B cell (primary cell): ENCODE data around the gene PRKCG. TPM values are rescaled to one million over a fixed set of nuclear protein-coding genes. Genes with fewer than 3 reads are reported as not detected.

Experiments used
- ATAC-seq: fragments of 200-7000 bp; cut with Tn5 transposase; one replicate; pipeline ENCODE4 v1.10.0; 2021; ENCODE audit warnings: low read depth, mild to moderate bottlenecking, moderate number of reproducible peaks, moderate library complexity
- CTCF ChIA-PET: fragments of 350-600 bp; sonication (Branson Sonifier 250); formaldehyde crosslinking; loops from one replicate; lab custom pipeline; 2021; ENCODE audit warnings: antibody characterized with exemption, inconsistent platforms; lab: Charles Lee
- POLR2A ChIA-PET: fragments of 350-600 bp; sonication (Branson Sonifier 250); formaldehyde crosslinking; loops from one replicate; lab custom pipeline; 2021; ENCODE audit warnings: antibody characterized with exemption; lab: Charles Lee
- DNase-seq: peaks from one replicate; pipeline ENCODE4 v3.0.0; 2013
- H2AFZ ChIP-seq: 2 replicates; pipeline ENCODE4 v1.6.1; 2012; ENCODE audit warnings: mild to moderate bottlenecking, low read depth, low read length; ENCODE audit not compliant: insufficient read depth, poor library complexity, severe bottlenecking
- H3K27ac ChIP-seq, 2 donors: 1 replicate in 1 of 2; 2 replicates in 1 of 2; pipeline ENCODE4 v1.5.1; 2012 to 2013; ENCODE audit warnings: low read length in 2 of 2, mild to moderate bottlenecking in 2 of 2, moderate library complexity in 1 of 2
- H3K27me3 ChIP-seq, 4 experiments: fragments of 200-600 bp in 1 of 4; sonication (generic) in 1 of 4; replicated peaks in 1 of 4; 1 replicate in 2 of 4; 2 replicates in 2 of 4; pipeline versions ENCODE4 v1.6.1 to v1.7.0; 2013 to 2016; ENCODE audit warnings: low read length in 3 of 4, mild to moderate bottlenecking in 2 of 4, mixed read lengths in 1 of 4, moderate library complexity in 1 of 4; ENCODE audit not compliant: insufficient read depth in 4 of 4, control insufficient read depth in 3 of 4; ENCODE audit errors: control extremely low read depth in 1 of 4
- H3K36me3 ChIP-seq, 2 experiments: replicated peaks in 1 of 2; 1 replicate in 1 of 2; 2 replicates in 1 of 2; pipeline versions ENCODE4 v1.6.1 to v1.7.1; 2013; ENCODE audit warnings: low read length in 1 of 2; ENCODE audit not compliant: insufficient read depth in 2 of 2, control insufficient read depth in 1 of 2; ENCODE audit errors: control extremely low read depth in 1 of 2, extremely low read depth in 1 of 2
- H3K4me1 ChIP-seq, 2 donors: fragments of 200-600 bp in 1 of 2; sonication (generic) in 1 of 2; 1 replicate in 1 of 2; 2 replicates in 1 of 2; pipeline versions ENCODE4 v1.5.1 to v1.6.1; 2013 to 2017; ENCODE audit warnings: low read length in 2 of 2; ENCODE audit not compliant: control insufficient read depth in 2 of 2, insufficient read depth in 2 of 2
- H3K4me2 ChIP-seq: replicated peaks from 2 replicates; pipeline ENCODE3; 2012; ENCODE audit warnings: mild to moderate bottlenecking, low read depth, low read length; ENCODE audit not compliant: poor library complexity, severe bottlenecking
- H3K4me3 ChIP-seq, 5 experiments: fragments of 200-600 bp in 1 of 5; sonication (generic) in 1 of 5; 1 replicate in 3 of 5; 2 replicates in 2 of 5; pipeline versions ENCODE4 v1.5.1 to v1.7.0; 2011 to 2016; ENCODE audit warnings: low read length in 4 of 5, mild to moderate bottlenecking in 4 of 5, low read depth in 2 of 5, control low read depth in 1 of 5, moderate library complexity in 1 of 5; ENCODE audit not compliant: insufficient read depth in 1 of 5; ENCODE audit errors: control extremely low read depth in 1 of 5, extremely low read depth in 1 of 5
- H3K79me2 ChIP-seq: fragments of 200-600 bp; sonication (generic); one replicate; pipeline ENCODE4 v1.6.0; 2016; ENCODE audit warnings: low read length; ENCODE audit not compliant: control insufficient read depth, insufficient read depth
- H3K9ac ChIP-seq: fragments of 200-600 bp; sonication (generic); 2 replicates; pipeline ENCODE4 v1.6.1; 2017; ENCODE audit warnings: mild to moderate bottlenecking, low read length, moderate library complexity
- H3K9me3 ChIP-seq, 3 donors: one replicate each; pipeline versions ENCODE4 v1.6.1 to v1.7.1; 2013; ENCODE audit warnings: low read length in 2 of 3; ENCODE audit not compliant: control insufficient read depth in 2 of 3, insufficient read depth in 1 of 3; ENCODE audit errors: control extremely low read depth in 1 of 3
- H4K20me1 ChIP-seq: 2 replicates; pipeline ENCODE4 v1.6.0; 2012; ENCODE audit warnings: mild to moderate bottlenecking, low read length; ENCODE audit not compliant: insufficient read depth, control insufficient read depth, poor library complexity, severe bottlenecking
- H3K27ac Mint-ChIP-seq: one replicate; pipeline ENCODE4 v1.8.0; 2021; ENCODE audit warnings: mixed read lengths
- H3K27me3 Mint-ChIP-seq: one replicate; pipeline ENCODE4 v1.8.0; 2021; ENCODE audit warnings: mixed read lengths
- H3K4me1 Mint-ChIP-seq: one replicate; pipeline ENCODE4 v1.8.0; 2021; ENCODE audit warnings: mixed read lengths
- H3K4me3 Mint-ChIP-seq: one replicate; pipeline ENCODE4 v1.8.0; 2021; ENCODE audit warnings: mixed read lengths
- H3K9me3 Mint-ChIP-seq: one replicate; pipeline ENCODE4 v1.8.0; 2022; ENCODE audit warnings: mixed read lengths; ENCODE audit not compliant: insufficient read depth
- EZH2 ChIP-seq: IDR thresholded peaks from 2 replicates; pipeline ENCODE4 v1.6.1; 2012; ENCODE audit warnings: borderline replicate concordance, low read depth, mild to moderate bottlenecking, moderate library complexity, low read length; ENCODE audit not compliant: insufficient read depth, poor library complexity, severe bottlenecking
- WGBS: methylation state at CpG from one replicate; pipeline ENCODE4 v1.1.5; 2013; ENCODE audit warnings: missing lambda C conversion rate; ENCODE audit not compliant: insufficient coverage; 5-methylcytosine and 5-hydroxymethylcytosine counted together
- intact Hi-C: fragments of 100-400 bp; cut with micrococcal nuclease; formaldehyde crosslinking; loops from one replicate; pipeline ENCODE4 v1.10.0; 2022
- polyA plus RNA-seq: library from polyadenylated mRNA; depleted of rRNA; stranded (reverse); fragments of >200 nt; gene quantifications from 2 replicates; pipeline ENCODE4 v1.2.3, GENCODE V29; 2012
- total RNA-seq, 2 donors: library from RNA; stranded (reverse); fragments of 120-200 nt in 1 of 2; gene quantifications; 1 replicate in 1 of 2; 2 replicates in 1 of 2; pipeline versions ENCODE4 v1.2.3 to v1.2.4, GENCODE V29; 2013 to 2022
- TF ChIP-seq, protein P1 (sequence below): fragments of 200-600 bp; IDR thresholded peaks from one replicate; pipeline ENCODE4 v1.8.0; 2022; ENCODE audit warnings: antibody characterized with exemption, mild to moderate bottlenecking

PRKCG gene
- total and polyA plus RNA-seq, 2 donors (not counting 1 experiment from before 2014, with no cell fraction given): 0.31 TPM; not detected in 1

- TF ChIP-seq, protein P1, sequence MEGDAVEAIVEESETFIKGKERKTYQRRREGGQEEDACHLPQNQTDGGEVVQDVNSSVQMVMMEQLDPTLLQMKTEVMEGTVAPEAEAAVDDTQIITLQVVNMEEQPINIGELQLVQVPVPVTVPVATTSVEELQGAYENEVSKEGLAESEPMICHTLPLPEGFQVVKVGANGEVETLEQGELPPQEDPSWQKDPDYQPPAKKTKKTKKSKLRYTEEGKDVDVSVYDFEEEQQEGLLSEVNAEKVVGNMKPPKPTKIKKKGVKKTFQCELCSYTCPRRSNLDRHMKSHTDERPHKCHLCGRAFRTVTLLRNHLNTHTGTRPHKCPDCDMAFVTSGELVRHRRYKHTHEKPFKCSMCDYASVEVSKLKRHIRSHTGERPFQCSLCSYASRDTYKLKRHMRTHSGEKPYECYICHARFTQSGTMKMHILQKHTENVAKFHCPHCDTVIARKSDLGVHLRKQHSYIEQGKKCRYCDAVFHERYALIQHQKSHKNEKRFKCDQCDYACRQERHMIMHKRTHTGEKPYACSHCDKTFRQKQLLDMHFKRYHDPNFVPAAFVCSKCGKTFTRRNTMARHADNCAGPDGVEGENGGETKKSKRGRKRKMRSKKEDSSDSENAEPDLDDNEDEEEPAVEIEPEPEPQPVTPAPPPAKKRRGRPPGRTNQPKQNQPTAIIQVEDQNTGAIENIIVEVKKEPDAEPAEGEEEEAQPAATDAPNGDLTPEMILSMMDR: no peak
- no peak for TF ChIP-seq EZH2
- H3K27ac Mint-ChIP-seq: no peak overlapping the region
- no peak overlapping the region for H2AFZ ChIP-seq
- POLR2A ChIA-PET: no interaction called here
- CTCF ChIA-PET: no interaction called here
- H4K20me1 ChIP-seq: no peaks in the 10 kb centered on the region
- no peaks in the 10 kb centered on the region for H3K36me3 ChIP-seq
- H3K4me1 Mint-ChIP-seq: no peaks in the 10 kb centered on the region
- DNase-seq (no peak), ATAC-seq (no peak)
- H3K4me3 ChIP-seq: no peak overlapping the region
- H3K9me3 ChIP-seq: peaks cover 0 to 28% (median 0%) of the 10 kb centered on the region in 3 donors
- no peak overlapping the region for H3K4me2 ChIP-seq
- no peak overlapping the region for H3K27ac ChIP-seq
- intact Hi-C loops: no loop called here
- peaks cover 40% of the 10 kb centered on the region for H3K27me3 Mint-ChIP-seq
- peaks cover 0 to 31% (median 5%) of the 10 kb centered on the region in 4 experiments for H3K27me3 ChIP-seq
- WGBS: 100% methylated on average over 3 of the region's 4 CpGs
- no peaks in the 10 kb centered on the region for H3K9me3 Mint-ChIP-seq
- H3K9ac ChIP-seq: no peak overlapping the region
- no peaks in the 10 kb centered on the region for H3K79me2 ChIP-seq
- H3K4me3 Mint-ChIP-seq: no peak overlapping the region
- H3K4me1 ChIP-seq: no peaks in the 10 kb centered on the region
These were observed 62.9 kb downstream of the PRKCG start for GRCh38 chr19:53944933-53945332.

DNA sequence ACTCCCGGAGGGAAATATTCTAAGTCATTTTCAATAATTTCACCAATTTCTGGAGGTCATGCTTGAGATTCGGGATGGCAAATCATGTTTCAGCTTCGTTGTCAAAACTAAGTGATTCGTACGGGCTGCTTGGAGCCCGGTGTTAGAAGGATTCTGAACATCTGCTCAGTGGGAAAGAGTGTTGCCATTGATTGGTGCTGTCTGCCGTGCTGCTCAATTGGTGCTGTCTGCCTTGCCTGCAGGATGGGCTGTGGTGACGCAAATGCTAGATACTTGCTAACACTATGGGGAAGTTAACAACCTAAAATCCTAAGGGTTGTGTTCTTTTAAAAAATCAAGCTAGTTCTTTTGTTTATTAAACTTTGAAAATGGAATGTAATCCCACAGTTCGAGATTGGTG, 63.4 kb downstream of the PRKCG start:
- Histone ChIP-seq H3K36me3 (no peaks in the 10 kb centered on the region), H3K9ac (no peak overlapping the region), H3K27me3 (peaks cover 0 to 31% (median 5%) of the 10 kb centered on the region in 4 experiments), H3K4me2 (no peak overlapping the region), H3K9me3 (peaks cover 0 to 25% (median 0%) of the 10 kb centered on the region in 3 donors), H3K4me3 (no peak overlapping the region), H4K20me1 (no peaks in the 10 kb centered on the region), H3K4me1 (no peaks in the 10 kb centered on the region), H3K27ac (no peak overlapping the region), H3K79me2 (no peaks in the 10 kb centered on the region), H2AFZ (no peak overlapping the region)
- H3K27ac Mint-ChIP-seq: no peak overlapping the region
- no peaks in the 10 kb centered on the region for H3K4me1 Mint-ChIP-seq
- CTCF ChIA-PET: no interaction called here
- DNase-seq (no peak), ATAC-seq (no peak)
- H3K27me3 Mint-ChIP-seq: peaks cover 37% of the 10 kb centered on the region
- H3K4me3 Mint-ChIP-seq: no peak overlapping the region
- intact Hi-C loops: no loop called here
- 65% methylated on average over 6 of the region's 9 CpGs for WGBS
- POLR2A ChIA-PET: no interaction called here
- TF ChIP-seq, protein P1: no peak
- no peak for TF ChIP-seq EZH2
- no peaks in the 10 kb centered on the region for H3K9me3 Mint-ChIP-seq
